HUDEP-2 (cell line): ENCODE data around the gene BTBD16.

ENCODE experiments used
- DNase-seq, 76 experiments: peaks; one replicate each; lab custom pipeline; 2025; ENCODE audit not compliant: unreplicated experiment in 76 of 76; lab: John Stamatoyannopoulos, UW

Gene BTBD16

GRCh38 chr10:122246830-122247520 is 24.1 kb upstream of the BTBD16 start:
- DNase-seq = no peak

GRCh38 chr10:122248356-122249302 is 22.5 kb upstream of the BTBD16 start:
- no peak for DNase-seq

- no peak for DNase-seq
Measured at GRCh38 chr10:122249303-122249850, 21.7 kb upstream of the BTBD16 start.

GRCh38 chr10:122249991-122250750 is 20.9 kb upstream of the BTBD16 start:
- no peak for DNase-seq

- DNase-seq = no peak
Measured at GRCh38 chr10:122251459-122252255, 19.4 kb upstream of the BTBD16 start.

GRCh38 chr10:122252805-122253204 is 18.3 kb upstream of the BTBD16 start:
- no peak for DNase-seq

GRCh38 chr10:122253605-122254004 is 17.5 kb upstream of the BTBD16 start:
- no peak for DNase-seq

- no peak for DNase-seq
Measured at GRCh38 chr10:122254831-122255230, 16.3 kb upstream of the BTBD16 start.

- DNase-seq = no peak
Measured at GRCh38 chr10:122255509-122256301, 15.4 kb upstream of the BTBD16 start.

GRCh38 chr10:122257041-122257440 is 14.1 kb upstream of the BTBD16 start:
- no peak for DNase-seq

GRCh38 chr10:122258136-122259074 is 12.7 kb upstream of the BTBD16 start:
- DNase-seq = peak in 1 of 76 experiments; percentile 11

GRCh38 chr10:122259075-122259466 is 12.0 kb upstream of the BTBD16 start:
- DNase-seq = no peak

- no peak for DNase-seq
Measured at GRCh38 chr10:122261584-122261983, 9.5 kb upstream of the BTBD16 start.

GRCh38 chr10:122263971-122264370 is 7.1 kb upstream of the BTBD16 start:
- no peak for DNase-seq

- no peak for DNase-seq
Measured at GRCh38 chr10:122264436-122264835, 6.7 kb upstream of the BTBD16 start.

GRCh38 chr10:122264931-122265330 is 6.2 kb upstream of the BTBD16 start:
- DNase-seq = no peak

GRCh38 chr10:122265896-122266295 is 5.2 kb upstream of the BTBD16 start:
- DNase-seq = no peak
